Measurements from ENCODE around the gene CD4.

DNA sequence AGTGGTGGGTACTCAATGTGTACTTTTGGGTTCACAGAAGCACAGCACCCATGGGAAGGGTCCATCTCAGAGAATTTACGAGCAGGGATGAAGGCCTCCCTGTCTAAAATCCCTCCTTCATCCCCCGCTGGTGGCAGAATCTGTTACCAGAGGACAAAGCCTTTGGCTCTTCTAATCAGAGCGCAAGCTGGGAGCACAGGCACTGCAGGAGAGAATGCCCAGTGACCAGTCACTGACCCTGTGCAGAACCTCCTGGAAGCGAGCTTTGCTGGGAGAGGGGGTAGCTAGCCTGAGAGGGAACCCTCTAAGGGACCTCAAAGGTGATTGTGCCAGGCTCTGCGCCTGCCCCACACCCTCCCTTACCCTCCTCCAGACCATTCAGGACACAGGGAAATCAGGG, 30.8 kb downstream of the CD4 start:
- TF ChIP-seq, protein P1, sequence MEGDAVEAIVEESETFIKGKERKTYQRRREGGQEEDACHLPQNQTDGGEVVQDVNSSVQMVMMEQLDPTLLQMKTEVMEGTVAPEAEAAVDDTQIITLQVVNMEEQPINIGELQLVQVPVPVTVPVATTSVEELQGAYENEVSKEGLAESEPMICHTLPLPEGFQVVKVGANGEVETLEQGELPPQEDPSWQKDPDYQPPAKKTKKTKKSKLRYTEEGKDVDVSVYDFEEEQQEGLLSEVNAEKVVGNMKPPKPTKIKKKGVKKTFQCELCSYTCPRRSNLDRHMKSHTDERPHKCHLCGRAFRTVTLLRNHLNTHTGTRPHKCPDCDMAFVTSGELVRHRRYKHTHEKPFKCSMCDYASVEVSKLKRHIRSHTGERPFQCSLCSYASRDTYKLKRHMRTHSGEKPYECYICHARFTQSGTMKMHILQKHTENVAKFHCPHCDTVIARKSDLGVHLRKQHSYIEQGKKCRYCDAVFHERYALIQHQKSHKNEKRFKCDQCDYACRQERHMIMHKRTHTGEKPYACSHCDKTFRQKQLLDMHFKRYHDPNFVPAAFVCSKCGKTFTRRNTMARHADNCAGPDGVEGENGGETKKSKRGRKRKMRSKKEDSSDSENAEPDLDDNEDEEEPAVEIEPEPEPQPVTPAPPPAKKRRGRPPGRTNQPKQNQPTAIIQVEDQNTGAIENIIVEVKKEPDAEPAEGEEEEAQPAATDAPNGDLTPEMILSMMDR (IDR thresholded peaks at IDR 0.05) = no peak
- TF ChIP-seq POLR2A (IDR thresholded peaks at IDR 0.05) = no peak

Data from lower leg skin (tissue), 3 donors.